ENCODE results near the gene NUP62.

GRCh38 chr19:49911381-49912145 is 17.7 kb downstream of the NUP62 start:
- TF ChIP-seq CTCF (IDR thresholded peaks at IDR 0.05) (no peak), POLR2A (IDR thresholded peaks at IDR 0.05) (no peak)
